CD14-positive monocyte (primary cell): ENCODE results near the gene ZC3H4. TPM values are rescaled to one million over a fixed set of nuclear protein-coding genes. Genes with fewer than 3 reads are reported as not detected.

Experiments used
- DNase-seq, 3 donors: peaks; one replicate each; pipeline ENCODE4 v3.0.0-alpha.2; 2011 to 2022
- H2AFZ ChIP-seq: 2 replicates; pipeline ENCODE4 v1.6.0; 2012; ENCODE audit warnings: mild to moderate bottlenecking, low read depth, low read length, inconsistent platforms; ENCODE audit not compliant: insufficient read depth, poor library complexity, severe bottlenecking
- H3K27ac ChIP-seq, 2 donors: 1 replicate in 1 of 2; 2 replicates in 1 of 2; pipeline ENCODE4 v1.5.1; 2012 to 2013; ENCODE audit warnings: low read length in 2 of 2, control low read depth in 1 of 2, inconsistent platforms in 1 of 2, low read depth in 1 of 2, mild to moderate bottlenecking in 1 of 2
- H3K27me3 ChIP-seq, 2 donors: one replicate each; pipeline versions ENCODE4 v1.6.0 to v1.6.1; 2011 to 2013; ENCODE audit warnings: low read length in 2 of 2; ENCODE audit not compliant: control insufficient read depth in 2 of 2, insufficient read depth in 2 of 2
- H3K36me3 ChIP-seq, 2 donors: replicated peaks in 1 of 2; 1 replicate in 1 of 2; 2 replicates in 1 of 2; pipeline versions ENCODE4 v1.5.1 to v1.6.1; 2012 to 2013; ENCODE audit warnings: low read length in 2 of 2, control low read depth in 1 of 2, inconsistent platforms in 1 of 2, mild to moderate bottlenecking in 1 of 2; ENCODE audit not compliant: insufficient read depth in 2 of 2, control insufficient read depth in 1 of 2
- H3K4me1 ChIP-seq, 2 donors: 1 replicate in 1 of 2; 2 replicates in 1 of 2; pipeline versions ENCODE4 v1.5.1 to v1.6.1; 2012 to 2013; ENCODE audit warnings: low read length in 2 of 2, control low read depth in 1 of 2, inconsistent platforms in 1 of 2, mild to moderate bottlenecking in 1 of 2, moderate library complexity in 1 of 2; ENCODE audit not compliant: insufficient read depth in 2 of 2, control insufficient read depth in 1 of 2
- H3K4me2 ChIP-seq: replicated peaks from 2 replicates; pipeline ENCODE3; 2012; ENCODE audit warnings: low read length, moderate library complexity, mild to moderate bottlenecking; ENCODE audit not compliant: poor library complexity, severe bottlenecking; ENCODE audit errors: extremely low read depth
- H3K4me3 ChIP-seq, 3 experiments: fragments of 200-600 bp in 1 of 3; sonication (generic) in 1 of 3; replicated peaks in 1 of 3; 1 replicate in 2 of 3; 2 replicates in 1 of 3; pipeline ENCODE4 v1.5.1; 2011 to 2013; ENCODE audit warnings: low read length in 3 of 3, mild to moderate bottlenecking in 3 of 3, control low read depth in 2 of 3, low read depth in 2 of 3, inconsistent platforms in 1 of 3, moderate library complexity in 1 of 3
- H3K79me2 ChIP-seq: 2 replicates; pipeline ENCODE4 v1.6.0; 2012; ENCODE audit warnings: mild to moderate bottlenecking, control low read depth, inconsistent platforms, low read length, moderate library complexity; ENCODE audit not compliant: insufficient read depth
- H3K9ac ChIP-seq: 2 replicates; pipeline ENCODE4 v1.6.0; 2017; ENCODE audit warnings: low read length, mild to moderate bottlenecking; ENCODE audit not compliant: insufficient read depth, poor library complexity, severe bottlenecking
- H3K9me3 ChIP-seq, 2 donors: replicated peaks in 1 of 2; 1 replicate in 1 of 2; 2 replicates in 1 of 2; pipeline versions ENCODE4 v1.5.1 to v1.6.1; 2012 to 2013; ENCODE audit warnings: low read length in 2 of 2, control low read depth in 1 of 2; ENCODE audit not compliant: control insufficient read depth in 1 of 2, insufficient read depth in 1 of 2
- H4K20me1 ChIP-seq: 2 replicates; pipeline ENCODE4 v1.6.0; 2012; ENCODE audit warnings: mild to moderate bottlenecking, low read length, control low read depth, moderate library complexity; ENCODE audit not compliant: insufficient read depth
- H3K27ac Mint-ChIP-seq, 7 donors: one replicate each; pipeline ENCODE4 v1.8.0; 2020; ENCODE audit warnings: mild to moderate bottlenecking in 7 of 7, mixed read lengths in 7 of 7, moderate library complexity in 6 of 7, inconsistent platforms in 2 of 7
- H3K27me3 Mint-ChIP-seq, 3 donors: one replicate each; pipeline ENCODE4 v1.8.0; 2021 to 2022; ENCODE audit warnings: low read depth in 3 of 3, mild to moderate bottlenecking in 3 of 3, mixed read lengths in 3 of 3, moderate library complexity in 3 of 3, inconsistent platforms in 1 of 3
- H3K36me3 Mint-ChIP-seq, 2 donors: one replicate each; pipeline ENCODE4 v1.8.0; 2020; ENCODE audit warnings: mixed read lengths in 2 of 2, inconsistent platforms in 1 of 2, mild to moderate bottlenecking in 1 of 2
- H3K4me1 Mint-ChIP-seq: one replicate; pipeline ENCODE4 v1.8.0; 2020; ENCODE audit warnings: mild to moderate bottlenecking, mixed read lengths
- H3K4me3 Mint-ChIP-seq, 2 donors: one replicate each; pipeline ENCODE4 v1.8.0; 2020; ENCODE audit warnings: mild to moderate bottlenecking in 2 of 2, mixed read lengths in 2 of 2, moderate library complexity in 1 of 2
- H3K9me3 Mint-ChIP-seq, 7 donors: one replicate each; pipeline ENCODE4 v1.8.0; 2020 to 2022; ENCODE audit warnings: mixed read lengths in 7 of 7, mild to moderate bottlenecking in 6 of 7, moderate library complexity in 6 of 7, inconsistent platforms in 2 of 7
- CTCF ChIP-seq: fragments of 200-600 bp; IDR thresholded peaks from one replicate; pipeline ENCODE4 v1.8.0; 2022; ENCODE audit warnings: antibody characterized with exemption, mild to moderate bottlenecking
- WGBS: methylation state at CpG from one replicate; pipeline ENCODE4 v1.1.5; 2013; ENCODE audit warnings: missing lambda C conversion rate; ENCODE audit not compliant: insufficient coverage; 5-methylcytosine and 5-hydroxymethylcytosine counted together
- intact Hi-C, 2 donors: fragments of 100-400 bp; cut with micrococcal nuclease; formaldehyde crosslinking; loops; one replicate each; pipeline versions ENCODE4 v1.15.0 to v1.15.1; 2023
- polyA plus RNA-seq, 3 donors: library from polyadenylated mRNA; depleted of rRNA in 1 of 3; unstranded in 2 of 3; stranded (reverse) in 1 of 3; fragments of 300-500 nt in 2 of 3; fragments of >200 nt in 1 of 3; fragmentation: Illumina TruSeq in 2 of 3; gene quantifications; 1 replicate in 2 of 3; 2 replicates in 1 of 3; pipeline ENCODE4 v1.2.3, GENCODE V29; 2012 to 2021

ZC3H4 gene
- polyA plus RNA-seq, 3 donors, result 0.24 to 9.9 (median 0.60) TPM

GRCh38 chr19:47022140-47022536 is 91.4 kb downstream of the ZC3H4 start:
- intact Hi-C loops, result no loop called here
- H3K79me2 ChIP-seq, result no peaks in the 10 kb centered on the region
- no peaks in the 10 kb centered on the region for H4K20me1 ChIP-seq
- Mint-ChIP-seq H3K27me3 (peaks cover 67 to 94% (median 89%) of the 10 kb centered on the region in 3 donors), H3K27ac (no peak overlapping the region), H3K4me1 (peaks cover 10% of the 10 kb centered on the region), H3K4me3 (no peak overlapping the region), H3K36me3 (peaks cover 0 to 2% of the 10 kb centered on the region in 2 donors), H3K9me3 (peaks cover 3 to 10% (median 4%) of the 10 kb centered on the region in 7 donors)
- no peak overlapping the region for H3K4me2 ChIP-seq
- no peak for TF ChIP-seq CTCF
- H3K27me3 ChIP-seq, result peaks cover 46 to 78% of the 10 kb centered on the region in 2 donors
- peaks cover 0 to 9% of the 10 kb centered on the region in 2 donors for H3K9me3 ChIP-seq
- H2AFZ ChIP-seq, result no peak overlapping the region
- DNase-seq, result no peak
- H3K9ac ChIP-seq, result no peak overlapping the region
- WGBS, result 38% methylated on average over 11 of the region's 14 CpGs
- no peak overlapping the region for H3K4me3 ChIP-seq
- no peak overlapping the region for H3K27ac ChIP-seq
- no peaks in the 10 kb centered on the region for H3K36me3 ChIP-seq
- H3K4me1 ChIP-seq, result peaks cover 0 to 12% of the 10 kb centered on the region in 2 donors

- H3K27ac Mint-ChIP-seq, result no peak overlapping the region
Measured at GRCh38 chr19:47021536-47022139, 91.9 kb downstream of the ZC3H4 start.

More at GRCh38 chr19:47021536-47022139, 91.9 kb downstream of the ZC3H4 start:
- intact Hi-C loops, result no loop called here
- Mint-ChIP-seq H3K36me3 (peaks cover 0 to 2% of the 10 kb centered on the region in 2 donors), H3K27me3 (peaks cover 62 to 90% (median 88%) of the 10 kb centered on the region in 3 donors), H3K4me3 (peak overlapping the region in 1 of 2 donors; percentile 76), H3K9me3 (peaks cover 3 to 10% (median 4%) of the 10 kb centered on the region in 7 donors), H3K4me1 (peaks cover 10% of the 10 kb centered on the region)
- Histone ChIP-seq H3K36me3 (no peaks in the 10 kb centered on the region), H3K27me3 (peaks cover 46 to 74% of the 10 kb centered on the region in 2 donors), H3K27ac (no peak overlapping the region), H3K4me1 (peaks cover 0 to 12% of the 10 kb centered on the region in 2 donors), H2AFZ (no peak overlapping the region), H3K9ac (no peak overlapping the region), H3K4me2 (no peak overlapping the region), H4K20me1 (no peaks in the 10 kb centered on the region), H3K4me3 (no peak overlapping the region), H3K79me2 (no peaks in the 10 kb centered on the region), H3K9me3 (peaks cover 0 to 9% of the 10 kb centered on the region in 2 donors)
- DNase-seq, result no peak
- TF ChIP-seq CTCF, result no peak
- WGBS, result 6% methylated on average over 48 of the region's 50 CpGs
